Caki2 (cell line): ENCODE measurements around the gene ARPIN. TPM values are rescaled to one million over a fixed set of nuclear protein-coding genes. Genes with fewer than 3 reads are reported as not detected.
"Not testable (repeated sequence)": the region's sequence is repeated elsewhere in the genome, so short reads cannot be mapped to it uniquely, and the experiment has no call there.

ENCODE experiments used
- DNase-seq: peaks from one replicate; pipeline ENCODE4 v3.0.0-alpha.2; 2015; ENCODE audit warnings: low read depth
- in situ Hi-C: cut with HindIII; loops from 2 replicates; pipeline ENCODE4 v1.10.0; 2016; ENCODE audit warnings: low sequenced_read_pairs, low pct_unique_long_range_greater_than_20kb, mixed read lengths
- total RNA-seq: library from RNA; depleted of rRNA; stranded (reverse); fragments of >200 nt; shearing (Covaris generic); gene quantifications from 2 replicates; pipeline ENCODE4 v1.2.3, GENCODE V29; 2014; ENCODE audit warnings: low replicate concordance; rRNA removed

Gene ARPIN
- total RNA-seq, 1 experiment from 2014 or later: 10.8 TPM

GRCh38 chr15:89858661-89859458, 53.9 kb downstream of the ARPIN start:
- no peak for DNase-seq
- in situ Hi-C loops: no loop called here

- in situ Hi-C loops: no loop called here
- peak; percentile 87 for DNase-seq
Observed at GRCh38 chr15:89857673-89858072, 55.1 kb downstream of the ARPIN start.

GRCh38 chr15:89855948-89856347, 56.8 kb downstream of the ARPIN start:
- no peak for DNase-seq
- in situ Hi-C loops: no loop called here

GRCh38 chr15:89854863-89855262, 57.9 kb downstream of the ARPIN start:
- in situ Hi-C loops, DNase-seq: not testable (repeated sequence)

- in situ Hi-C loops: no loop called here
- no peak for DNase-seq
Observed at GRCh38 chr15:89852342-89852995, 60.3 kb downstream of the ARPIN start.

- peak; percentile 67 for DNase-seq
- in situ Hi-C loops: no loop called here
Observed at GRCh38 chr15:89851673-89852341, 60.9 kb downstream of the ARPIN start.

- in situ Hi-C loops: no loop called here
- DNase-seq: no peak
Observed at GRCh38 chr15:89848970-89849292, 63.8 kb downstream of the ARPIN start.

- DNase-seq: no peak
- in situ Hi-C loops: no loop called here
Observed at GRCh38 chr15:89847101-89847500, 65.7 kb downstream of the ARPIN start.

- in situ Hi-C loops: no loop called here
- DNase-seq: peak; percentile 82
Observed at GRCh38 chr15:89845305-89845893, 67.4 kb downstream of the ARPIN start.

Other genes with a start within 250 kb of the ARPIN start
- not detected in 2 replicates for gene PLIN1, start 233.6 kb downstream of the ARPIN start, total RNA-seq
- gene PEX11A, start 222.2 kb downstream of the ARPIN start, total RNA-seq: 9.8 and 12.6 TPM in 2 replicates
- gene WDR93, start 222.1 kb downstream of the ARPIN start, total RNA-seq: 0.93 and 1.5 TPM in 2 replicates
- 2.1 and 4.7 TPM in 2 replicates for gene MESP1, start 161.7 kb downstream of the ARPIN start, total RNA-seq
- 0.43 and 1.4 TPM in 2 replicates for gene MESP2, start 136.6 kb downstream of the ARPIN start, total RNA-seq
- not detected in 2 replicates for gene ANPEP, start 98.1 kb downstream of the ARPIN start, total RNA-seq
- 94.2 and 123 TPM in 2 replicates for gene AP3S2, start 19.0 kb downstream of the ARPIN start, total RNA-seq
- 3.0 and 11.3 TPM in 2 replicates for gene ZNF710, start 88.4 kb upstream of the ARPIN start, total RNA-seq
- 73.8 and 74.2 TPM in 2 replicates for gene IDH2, start 189.5 kb upstream of the ARPIN start, total RNA-seq